Activated T-cell treated with anti-CD3 and anti-CD28 coated beads for 4 hours (primary cell): ENCODE results near the gene DDX43.
"Not testable (repeated sequence)": the region's sequence is repeated elsewhere in the genome, so short reads cannot be mapped to it uniquely, and the experiment has no call there.

Experiments used
- DNase-seq: peaks from one replicate; pipeline ENCODE4 v3.0.0-alpha.2; 2020

DDX43 gene

GRCh38 chr6:73394577-73395354 is at the start of gene DDX43:
Gene DDX43, plus strand, starts transcription at chr6:73394828. Its CDS starts 78 bp downstream, at chr6:73394906.
- peak; percentile 23 for DNase-seq

GRCh38 chr6:73348550-73349204 is 46.0 kb upstream of the DDX43 start:
- no peak for DNase-seq

DNA sequence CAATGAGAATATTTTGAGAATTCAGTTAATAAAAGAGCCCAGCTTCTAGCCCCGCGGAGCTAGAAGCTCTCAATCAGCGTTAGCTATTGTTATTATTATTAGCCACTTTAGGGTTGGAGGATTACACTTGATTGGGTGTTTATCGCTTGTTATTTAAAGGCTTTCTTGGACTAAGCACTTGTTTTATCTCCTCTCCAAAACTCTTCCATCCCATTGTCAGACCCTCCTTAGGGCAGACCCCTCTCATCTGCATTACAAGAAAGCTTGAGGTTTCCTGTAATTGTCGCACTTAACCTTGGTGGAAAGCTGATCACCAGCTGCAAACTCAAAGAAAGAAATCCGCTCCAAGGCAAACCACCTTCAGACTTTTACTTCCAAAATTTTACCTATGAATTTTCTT is 45.3 kb upstream of the DDX43 start:
- DNase-seq = no peak

DNA sequence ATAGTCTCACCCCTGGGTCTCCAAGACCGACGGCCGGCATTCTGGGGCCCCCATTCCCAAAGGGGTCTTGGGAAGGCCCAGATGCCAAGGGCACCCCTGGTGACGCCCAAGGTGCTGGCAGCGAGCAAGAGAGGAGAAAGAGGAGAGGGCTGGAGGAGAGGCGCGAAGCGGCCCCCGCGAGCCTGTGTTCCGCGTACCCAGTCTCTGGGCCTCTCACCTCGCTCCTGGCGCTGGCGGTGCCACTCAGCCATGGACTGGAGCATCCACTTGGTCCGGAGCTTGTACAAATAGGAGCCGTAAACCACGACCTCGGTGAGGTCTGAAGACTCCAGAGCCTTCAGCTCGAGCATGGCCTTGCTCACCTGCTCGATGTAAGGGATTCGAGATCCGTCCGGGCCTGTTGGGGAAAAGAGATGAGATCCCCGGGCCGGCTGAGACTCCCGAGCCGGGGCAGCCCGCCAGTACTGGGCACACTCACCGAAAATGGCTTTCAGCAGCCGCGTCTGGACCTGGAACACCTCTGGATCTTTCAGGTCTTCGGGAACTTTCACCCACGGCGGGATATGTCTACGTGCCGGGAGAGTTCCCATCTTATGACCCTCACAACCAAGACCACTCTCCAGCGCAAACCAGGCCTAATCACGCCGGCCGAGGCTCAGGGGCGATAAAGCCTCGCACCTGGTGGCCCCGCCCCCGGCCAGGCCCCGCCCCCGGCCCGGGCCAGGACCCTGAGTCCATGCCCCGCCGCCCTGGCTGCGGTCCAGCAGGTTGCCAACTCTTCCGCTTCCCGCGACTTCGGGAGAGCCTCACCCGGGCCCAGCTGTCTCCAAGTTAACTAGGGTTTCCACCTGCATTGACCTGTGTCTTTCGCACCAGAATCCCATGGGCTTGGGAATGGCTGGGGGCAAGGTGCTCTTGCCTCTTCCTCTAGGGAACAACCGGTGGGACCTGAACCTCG is 40.7 kb upstream of the DDX43 start, which contains the start of gene DPPA5:
DPPA5 (minus strand) TSS at position 641 of the 958 bp plus-strand sequence; CDS start at position 590, 51 bp downstream.
- DNase-seq = no peak

GRCh38 chr6:73362358-73362757 is 32.3 kb upstream of the DDX43 start, which contains the start of gene KHDC3L:
Gene KHDC3L, plus strand, starts transcription at chr6:73362658. Its CDS starts 72 bp downstream, at chr6:73362730.
- DNase-seq = no peak

DNA sequence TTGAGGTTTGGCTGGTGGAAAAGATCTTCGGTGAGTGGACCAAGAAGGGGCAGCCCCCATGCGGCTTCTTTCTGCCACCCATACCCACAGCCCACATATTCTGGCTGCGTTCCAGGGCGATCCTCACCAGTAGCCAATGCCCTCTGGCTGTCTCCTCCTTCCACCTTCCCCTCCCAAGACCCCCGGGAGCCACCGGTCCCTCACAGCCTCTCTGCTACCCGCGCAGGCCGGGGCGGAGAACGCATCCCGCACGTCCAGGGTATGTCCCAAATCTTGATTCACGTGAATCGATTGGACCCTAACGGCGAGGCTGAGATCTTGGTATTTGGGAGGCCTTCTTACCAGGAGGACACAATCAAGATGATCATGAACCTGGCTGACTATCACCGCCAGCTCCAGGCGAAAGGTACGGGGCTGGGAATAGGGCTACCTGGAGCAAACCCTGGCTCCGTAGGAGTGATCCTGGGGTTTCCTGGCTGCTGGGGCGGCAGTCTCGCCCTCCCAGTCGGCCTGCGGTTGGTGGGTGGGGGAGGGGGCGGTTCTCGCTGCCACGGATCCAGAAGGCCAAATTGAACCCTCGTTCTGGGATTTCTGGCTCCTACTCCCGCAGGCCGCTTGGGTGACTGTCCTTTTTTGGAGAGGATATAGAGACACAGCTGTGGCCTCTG is 31.6 kb upstream of the DDX43 start:
- DNase-seq = no peak

- DNase-seq = no peak
Measured at GRCh38 chr6:73363537-73363875, 31.1 kb upstream of the DDX43 start.

DNA sequence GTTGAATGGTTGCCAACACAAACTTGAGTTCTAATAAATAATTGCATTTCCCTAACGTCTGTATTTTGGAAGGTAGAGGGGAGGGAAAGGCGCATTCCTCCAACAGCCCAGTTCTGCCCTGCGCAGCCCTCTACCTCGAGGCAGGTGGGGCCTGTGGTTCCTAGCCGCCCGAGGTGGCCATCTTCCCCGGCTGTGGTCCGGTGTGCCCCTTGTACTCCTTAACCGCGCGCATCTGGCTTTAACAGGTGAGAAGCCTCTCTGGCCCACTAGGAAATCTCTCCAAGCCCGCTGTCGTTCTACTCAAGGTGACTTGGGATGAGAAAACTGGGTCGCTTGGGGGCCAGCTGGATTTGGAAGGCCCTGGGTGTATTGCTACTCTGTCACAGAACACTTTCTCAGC is 30.5 kb upstream of the DDX43 start:
- DNase-seq = no peak

- no peak for DNase-seq
Measured at GRCh38 chr6:73364549-73364948, 30.1 kb upstream of the DDX43 start.

DNA sequence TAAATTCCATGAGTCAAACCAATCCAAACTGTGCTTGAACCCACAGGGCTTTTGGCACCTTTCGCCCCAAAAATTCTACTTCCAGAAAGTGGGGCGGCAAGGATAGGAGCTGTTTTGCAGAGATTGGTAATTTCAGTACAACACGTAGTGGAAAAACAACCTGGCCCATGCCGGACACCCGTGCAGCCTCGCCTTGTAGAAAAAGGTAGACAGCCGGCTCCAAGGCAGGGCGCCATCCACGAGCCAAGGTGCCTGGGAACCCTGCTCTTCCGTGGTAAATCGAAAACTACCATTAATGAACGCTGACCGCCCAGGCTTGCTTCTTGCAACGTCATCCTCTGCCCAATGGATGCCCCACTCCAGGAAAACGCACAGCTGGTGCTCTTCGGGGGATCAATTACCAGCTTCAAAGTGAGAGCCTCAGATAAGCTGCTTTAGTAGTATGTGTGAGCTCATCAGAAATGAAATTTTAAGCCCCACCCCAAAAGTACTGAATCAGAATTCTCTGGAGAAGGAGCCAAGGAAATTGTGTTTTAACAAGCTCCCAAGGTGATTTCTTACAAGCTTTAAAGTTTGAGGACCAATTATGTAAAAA is 26.8 kb upstream of the DDX43 start:
- no peak for DNase-seq

DNA sequence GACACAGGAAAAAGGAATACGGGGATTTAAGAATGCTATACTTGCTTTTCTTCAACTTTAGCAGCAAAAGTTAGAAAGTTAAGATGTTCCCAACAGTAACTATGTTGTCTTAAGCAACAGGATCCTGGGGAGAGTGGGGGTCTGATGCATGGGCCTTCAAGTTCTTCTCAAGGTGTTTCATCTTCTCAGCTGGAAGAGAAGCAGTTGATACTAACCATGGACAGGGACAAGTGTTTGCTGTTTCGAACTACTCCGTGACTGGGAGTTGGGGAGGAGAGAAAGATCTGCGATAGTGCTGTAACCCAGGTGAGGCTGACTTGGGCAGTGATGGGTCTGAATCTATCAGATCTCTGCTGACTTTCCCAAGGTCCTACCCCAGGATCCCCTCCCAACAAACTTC is 26.0 kb upstream of the DDX43 start:
- DNase-seq = no peak

DNA sequence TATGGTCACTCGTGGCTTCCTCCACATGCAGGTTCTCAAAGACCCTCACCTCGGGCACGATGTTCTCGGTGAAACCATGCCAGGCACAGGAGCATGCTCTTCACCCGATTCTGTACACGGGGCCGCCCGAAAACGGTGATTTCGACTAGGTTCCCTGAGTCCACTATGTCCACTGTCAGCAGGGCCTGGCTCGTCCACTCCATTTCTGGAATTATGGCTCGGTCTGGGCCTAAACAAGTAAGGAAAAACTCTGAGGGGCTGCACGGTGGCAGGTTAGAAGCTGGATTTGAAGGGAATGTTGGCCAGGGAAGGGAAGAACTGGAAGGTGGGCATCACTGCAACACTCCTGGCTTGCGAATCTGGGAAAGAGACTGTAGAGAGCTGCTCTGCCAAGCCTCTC is 25.5 kb upstream of the DDX43 start:
- DNase-seq = no peak

- DNase-seq = no peak
Measured at GRCh38 chr6:73369563-73369962, 25.1 kb upstream of the DDX43 start, which contains the start of gene OOEP. Gene OOEP, minus strand, starts transcription at chr6:73369897. Its CDS starts 105 bp downstream, at chr6:73369792.

- DNase-seq = no peak
Measured at GRCh38 chr6:73371984-73372383, 22.6 kb upstream of the DDX43 start.

GRCh38 chr6:73372516-73372915 is 22.1 kb upstream of the DDX43 start:
- DNase-seq = no peak

DNA sequence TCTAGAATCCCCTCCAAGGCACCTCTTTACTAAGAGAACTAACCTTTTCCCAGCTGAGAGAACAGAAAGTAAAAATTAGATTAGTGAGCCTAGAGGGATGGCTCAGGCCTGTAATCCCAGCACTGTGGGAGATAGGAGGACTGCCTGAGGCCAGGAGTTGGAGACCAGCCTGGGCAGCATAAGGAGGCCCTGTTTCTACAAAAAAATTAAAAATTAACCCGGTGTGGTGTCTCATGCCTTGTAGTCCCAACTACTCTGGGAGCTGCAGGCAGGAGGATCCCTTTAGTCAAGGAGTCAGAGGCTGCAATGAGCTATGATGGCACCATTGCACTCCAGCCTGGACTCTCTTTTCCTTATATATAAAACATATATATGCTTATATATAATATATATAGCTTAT is 19.4 kb upstream of the DDX43 start:
- DNase-seq = no peak

GRCh38 chr6:73377225-73377624 is 17.4 kb upstream of the DDX43 start:
- DNase-seq = no peak

- not testable (repeated sequence) for DNase-seq
Measured at GRCh38 chr6:73381531-73381930, 13.1 kb upstream of the DDX43 start.

DNA sequence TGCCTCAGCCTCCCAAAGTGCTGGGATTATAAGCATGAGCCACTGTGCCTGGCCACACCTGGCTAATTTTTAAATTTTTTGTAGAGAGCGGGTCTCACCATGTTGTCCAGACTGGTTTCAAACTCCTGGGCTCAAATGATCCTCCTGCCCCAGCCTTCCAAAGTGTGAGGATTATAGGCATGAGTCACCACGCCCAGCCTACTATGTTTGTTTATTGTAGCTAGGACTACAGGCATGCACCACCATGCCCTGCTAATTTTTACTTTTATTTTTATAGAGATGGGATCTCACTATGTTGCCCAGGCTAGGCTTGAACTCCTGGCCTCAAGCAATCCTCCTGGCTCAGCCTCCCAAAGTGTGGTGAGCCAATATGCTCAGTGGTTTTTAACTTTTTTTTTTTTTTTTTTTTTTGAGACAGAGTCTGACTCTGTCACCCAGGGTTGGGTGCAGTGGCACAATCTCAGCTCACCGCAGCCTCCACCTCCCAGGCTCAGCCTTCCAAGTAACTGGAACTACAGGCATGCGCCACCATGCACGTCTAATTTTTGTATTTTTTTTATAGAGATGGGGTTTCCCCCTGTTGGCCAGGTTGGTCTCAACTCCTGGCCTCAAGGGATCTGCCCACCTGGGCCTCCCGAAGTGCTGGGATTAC is 12.0 kb upstream of the DDX43 start:
- DNase-seq = no peak

- DNase-seq = no peak
Measured at GRCh38 chr6:73388433-73388799, 6.2 kb upstream of the DDX43 start.

GRCh38 chr6:73388800-73389512 is 5.7 kb upstream of the DDX43 start:
- DNase-seq = peak; percentile 37
